ENCODE results near the gene HPD. TPM values are rescaled to one million over a fixed set of nuclear protein-coding genes. Genes with fewer than 3 reads are reported as not detected.
A peak's percentile ranks its signal among the peaks of the same experiment; 100 is the strongest.
"Not testable (repeated sequence)": the region's sequence is repeated elsewhere in the genome, so short reads cannot be mapped to it uniquely, and the experiment has no call there.

HPD gene
- total RNA-seq, 4 donors from 2014 or later = 0.63 to 1.1 TPM; not detected in 2

- Histone ChIP-seq H3K4me1 (peaks cover 0 to 39% (median 12%) of the 10 kb centered on the region in 4 donors), H3K36me3 (peaks cover 0 to 66% (median 7%) of the 10 kb centered on the region in 3 donors), H3K4me3 (no peak overlapping the region), H3K27me3 (no peaks in the 10 kb centered on the region), H3K9me3 (no peaks in the 10 kb centered on the region), H3K27ac (no peak overlapping the region)
- TF ChIP-seq POLR2A (IDR thresholded peaks at IDR 0.05) (no peak), CTCF (IDR thresholded peaks at IDR 0.05) (peak in 1 of 5 experiments; percentile 10)
- DNase-seq (ENCODE audit: low spot score in 2 of 2) = no peak
- WGBS, 2 donors = 57 to 60% methylated on average over 7 of the region's 7 CpGs
Observed at GRCh38 chr12:121894633-121895032, 36.0 kb upstream of the HPD start.

GRCh38 chr12:121893961-121894460 lies 35.4 kb upstream of the HPD start:
- TF ChIP-seq CTCF (IDR thresholded peaks at IDR 0.05) = no peak
- TF ChIP-seq EP300 (IDR thresholded peaks at IDR 0.05) = no peak
- no peak for TF ChIP-seq POLR2A (IDR thresholded peaks at IDR 0.05)
- peaks cover 0 to 44% (median 17%) of the 10 kb centered on the region in 4 donors for H3K4me1 ChIP-seq
- no peaks in the 10 kb centered on the region for H3K27me3 ChIP-seq
- no peak for DNase-seq (ENCODE audit: low spot score in 2 of 2)
- H3K4me3 ChIP-seq = no peak overlapping the region
- peaks cover 0 to 60% (median 7%) of the 10 kb centered on the region in 3 donors for H3K36me3 ChIP-seq
- H3K27ac ChIP-seq = no peak overlapping the region
- 45 to 53% methylated on average over 1 of the region's 1 CpG for WGBS, 2 donors
- no peaks in the 10 kb centered on the region for H3K9me3 ChIP-seq

DNA sequence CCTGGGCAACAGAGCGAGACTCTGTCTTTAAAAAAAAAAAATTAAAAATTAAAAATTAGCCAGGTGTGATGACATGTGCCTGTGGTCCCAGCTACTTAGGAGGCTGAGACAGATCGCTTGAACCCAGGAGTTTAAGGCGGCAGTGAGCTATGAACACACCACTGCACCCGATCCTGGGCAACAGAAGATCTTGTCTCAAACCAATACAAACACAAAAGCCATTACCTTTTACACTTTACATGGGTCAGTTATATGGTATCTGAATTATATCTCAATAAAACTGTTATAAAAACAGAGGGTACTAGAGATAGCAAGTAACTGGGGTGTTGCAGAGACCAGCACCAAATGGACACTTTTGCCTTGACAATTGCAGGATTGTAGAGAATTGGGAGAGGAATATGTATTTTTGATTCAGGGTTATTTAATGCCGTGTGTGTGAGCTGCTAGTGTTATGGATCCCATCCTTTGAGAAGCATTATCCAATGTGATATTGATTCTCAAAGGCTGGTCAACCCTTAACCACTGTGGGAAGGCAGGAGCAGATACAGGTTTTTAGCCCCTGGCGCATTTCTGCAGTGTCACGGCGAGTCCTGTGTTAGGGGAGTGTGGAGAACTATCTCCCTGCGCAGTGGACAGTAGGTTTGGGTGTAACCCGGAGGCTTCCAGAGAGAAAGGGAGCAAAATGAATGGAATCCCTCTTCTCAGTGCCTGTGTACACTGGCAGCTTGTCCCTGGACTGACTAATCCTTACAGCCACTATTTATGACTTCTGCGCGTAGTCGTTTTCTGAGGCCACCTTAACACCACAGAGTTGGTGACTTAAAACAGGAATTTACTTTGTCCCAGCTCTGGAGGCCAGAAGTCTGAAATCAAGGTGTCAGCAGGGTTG lies 34.3 kb upstream of the HPD start:
- Histone ChIP-seq H3K9me3 (no peaks in the 10 kb centered on the region), H3K4me1 (peaks cover 0 to 47% (median 17%) of the 10 kb centered on the region in 4 donors), H3K4me3 (no peak overlapping the region), H3K27me3 (no peaks in the 10 kb centered on the region), H3K36me3 (peaks cover 0 to 49% (median 2%) of the 10 kb centered on the region in 3 donors), H3K27ac (no peak overlapping the region)
- DNase-seq (ENCODE audit: low spot score in 2 of 2) = no peak
- TF ChIP-seq EP300 (IDR thresholded peaks at IDR 0.05) (no peak), CTCF (IDR thresholded peaks at IDR 0.05) (no peak), POLR2A (IDR thresholded peaks at IDR 0.05) (no peak)
- WGBS, 2 donors = 78% methylated on average over 13 of the region's 13 CpGs

GRCh38 chr12:121889661-121890060 lies 31.0 kb upstream of the HPD start:
- Histone ChIP-seq H3K36me3 (peaks cover 0 to 16% (median 0%) of the 10 kb centered on the region in 3 donors), H3K4me1 (peaks cover 0 to 51% (median 17%) of the 10 kb centered on the region in 4 donors), H3K27ac (peak overlapping the region in 1 of 4 donors; percentile 95), H3K4me3 (peak overlapping the region; percentile 60 to 88 (median 73))
- WGBS, 2 donors = 27 to 33% methylated on average over 6 of the region's 6 CpGs
- H3K27me3 ChIP-seq; H3K9me3 ChIP-seq; DNase-seq (ENCODE audit: low spot score in 2 of 2): not testable (repeated sequence)

DNA sequence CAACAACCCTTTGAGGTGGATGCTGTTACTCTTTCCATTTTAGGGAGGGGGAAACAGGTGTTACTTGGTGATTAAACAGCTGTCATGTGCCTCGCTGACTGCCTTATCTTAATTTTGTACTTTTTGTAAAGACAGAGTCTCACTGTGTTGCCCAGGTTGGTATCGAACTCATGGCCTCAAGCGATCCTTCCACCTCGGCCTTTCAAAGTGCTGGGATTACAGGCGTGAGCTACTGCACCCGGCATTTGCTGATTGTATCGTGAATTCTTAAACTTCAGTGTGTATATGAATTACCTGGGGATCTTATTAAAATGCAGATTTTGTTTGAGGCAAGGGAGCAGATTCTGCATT lies 30.6 kb upstream of the HPD start:
- TF ChIP-seq CTCF (IDR thresholded peaks at IDR 0.05) = no peak
- TF ChIP-seq POLR2A (IDR thresholded peaks at IDR 0.05) = no peak
- no peak for TF ChIP-seq EP300 (IDR thresholded peaks at IDR 0.05)
- Histone ChIP-seq H3K9me3 (no peaks in the 10 kb centered on the region), H3K36me3 (peaks cover 0 to 15% (median 0%) of the 10 kb centered on the region in 3 donors), H3K4me1 (peaks cover 0 to 48% (median 17%) of the 10 kb centered on the region in 4 donors), H3K27ac (peak overlapping the region; percentile 79 to 97 (median 92)), H3K4me3 (peak overlapping the region; percentile 60 to 88 (median 73)), H3K27me3 (no peaks in the 10 kb centered on the region)
- no peak for DNase-seq (ENCODE audit: low spot score in 2 of 2)
- WGBS, 2 donors = 0 to 4% methylated on average over 7 of the region's 7 CpGs
